GM12892 (cell line): ENCODE measurements around the gene DCAF10.

Source experiments
- POLR2A ChIP-seq: IDR thresholded peaks from 2 replicates; pipeline ENCODE4 v1.6.1; 2011; ENCODE audit warnings: low read depth, low read length, control low read depth
- POLR2AphosphoS5 ChIP-seq: IDR thresholded peaks from 2 replicates; pipeline ENCODE4 v1.6.1; 2011; ENCODE audit warnings: low read depth, low read length, control low read depth
- TAF1 ChIP-seq: IDR thresholded peaks from 2 replicates; pipeline ENCODE4 v1.6.1; 2011; ENCODE audit warnings: low read depth, mild to moderate bottlenecking, control low read depth, low read length, borderline replicate concordance

GRCh38 chr9:37796232-37796631, 4.4 kb upstream of the DCAF10 start:
- no peak for TF ChIP-seq POLR2AphosphoS5
- TF ChIP-seq TAF1 = no peak
- no peak for TF ChIP-seq POLR2A
